Spleen (tissue), 11 donors: Measurements from ENCODE around the gene PXK. TPM values are rescaled to one million over a fixed set of nuclear protein-coding genes. Genes with fewer than 3 reads are reported as not detected.
"Not testable (repeated sequence)": the region's sequence is repeated elsewhere in the genome, so short reads cannot be mapped to it uniquely, and the experiment has no call there.

Experiments
- DNase-seq: peaks from one replicate; pipeline ENCODE4 v3.0.0-alpha.2; 2020
- H3K27ac ChIP-seq, 8 donors: fragments of 200-600 bp; sonication (generic) in 7 of 8; 1 replicate in 4 of 8; 2 replicates in 4 of 8; pipeline versions ENCODE4 v1.5.0 to v1.8.0; 2016 to 2021; ENCODE audit warnings: inconsistent platforms in 4 of 8, mild to moderate bottlenecking in 4 of 8, moderate library complexity in 1 of 8
- H3K27me3 ChIP-seq, 7 donors: fragments of 200-600 bp; sonication (generic) in 6 of 7; replicated peaks in 1 of 7; 1 replicate in 4 of 7; 2 replicates in 3 of 7; pipeline versions ENCODE4 v1.5.0 to v1.8.0; 2016 to 2021; ENCODE audit warnings: inconsistent platforms in 3 of 7, mild to moderate bottlenecking in 1 of 7
- H3K36me3 ChIP-seq, 6 donors: fragments of 200-600 bp; sonication (generic) in 5 of 6; 1 replicate in 4 of 6; 2 replicates in 2 of 6; pipeline versions ENCODE4 v1.5.0 to v1.8.0; 2016 to 2021; ENCODE audit warnings: inconsistent platforms in 2 of 6
- H3K4me1 ChIP-seq, 6 donors: fragments of 200-600 bp; sonication (generic) in 5 of 6; 1 replicate in 3 of 6; 2 replicates in 3 of 6; pipeline versions ENCODE4 v1.5.0 to v1.8.0; 2016 to 2021; ENCODE audit warnings: inconsistent platforms in 3 of 6
- H3K4me3 ChIP-seq, 8 donors: fragments of 200-600 bp; sonication (generic) in 7 of 8; 1 replicate in 4 of 8; 2 replicates in 4 of 8; pipeline versions ENCODE4 v1.5.0 to v1.8.0; 2016 to 2021; ENCODE audit warnings: inconsistent platforms in 4 of 8, mild to moderate bottlenecking in 4 of 8, moderate library complexity in 2 of 8
- H3K9me3 ChIP-seq, 8 donors: fragments of 200-600 bp; sonication (generic) in 7 of 8; 1 replicate in 4 of 8; 2 replicates in 4 of 8; pipeline versions ENCODE4 v1.5.0 to v1.8.0; 2016 to 2021; ENCODE audit warnings: inconsistent platforms in 4 of 8
- POLR2A ChIP-seq, 3 donors: fragments of 450-650 bp; IDR thresholded peaks; one replicate each; pipeline ENCODE4 v1.5.1; 2017; ENCODE audit warnings: antibody characterized with exemption in 3 of 3, mild to moderate bottlenecking in 1 of 3
- POLR2AphosphoS5 ChIP-seq, 3 donors: sonication (generic); formaldehyde crosslinking; IDR thresholded peaks; one replicate each; pipeline ENCODE4 v1.5.1; 2017; ENCODE audit warnings: antibody characterized with exemption in 3 of 3
- WGBS, 5 donors: extraction: QIAGEN DNeasy Blood & Tissue Kit in 3 of 5; methylation state at CpG; one replicate each; pipeline versions ENCODE4 v1.1.5 to v1.1.7; 2013 to 2018; 5-methylcytosine and 5-hydroxymethylcytosine counted together
- intact Hi-C: fragments of 100-400 bp; cut with DNase I; formaldehyde crosslinking; loops from one replicate; pipeline ENCODE4 v1.15.0; 2023; ENCODE audit warnings: low total_unique reads
- polyA plus RNA-seq, 3 donors: library from polyadenylated mRNA; stranded (reverse); fragments of 200-250 nt; gene quantifications; one replicate each; pipeline ENCODE4 v1.2.1, GENCODE V29; 2013
- total RNA-seq, 7 donors: library from RNA; depleted of rRNA in 3 of 7; stranded (reverse); fragments of >200 nt in 3 of 7; fragmentation: NEBNext Ultra II Directional in 4 of 7; extraction: Animal tissue kit (Norgen Biotek cat#: 25700) in 4 of 7; gene quantifications; one replicate each; pipeline versions ENCODE4 v1.1.0 to v1.2.1, GENCODE V29; 2016 to 2021
- TF ChIP-seq, protein P1 (sequence below), 11 experiments: fragments of 200-600 bp in 7 of 11; fragments of 450-650 bp in 4 of 11; sonication (generic) in 4 of 11; IDR thresholded peaks in 8 of 11; conservative IDR thresholded peaks in 3 of 11; 1 replicate in 7 of 11; 2 replicates in 4 of 11; pipeline versions ENCODE4 v1.4.0 to v1.8.0; 2016 to 2021; ENCODE audit warnings: antibody characterized with exemption in 11 of 11, inconsistent platforms in 4 of 11, mild to moderate bottlenecking in 1 of 11
- donor health status: healthy with polysubstance abuse.
- donor health status: DM: no; HTN: no; CAD: no; lungs with moderate emphysema.
- donor health status: DM: no; HTN: no; CAD: no.
- donor health status: Bipolar disorder and iron deficiency.
- donor health status: healthy.
- donor health status: DM: no; HTN: no; CAD: no.
- donor health status: DM: yes; HTN: yes; CAD: no.

The PXK gene
- total and polyA plus RNA-seq, 10 donors = 19.3 to 80.9 (median 49.7) TPM

- WGBS, 5 donors = 70 to 83% (median 77%) methylated on average over 4 of the region's 4 CpGs
- no peak for TF ChIP-seq POLR2A (IDR thresholded peaks at IDR 0.05)
- TF ChIP-seq, protein P1, sequence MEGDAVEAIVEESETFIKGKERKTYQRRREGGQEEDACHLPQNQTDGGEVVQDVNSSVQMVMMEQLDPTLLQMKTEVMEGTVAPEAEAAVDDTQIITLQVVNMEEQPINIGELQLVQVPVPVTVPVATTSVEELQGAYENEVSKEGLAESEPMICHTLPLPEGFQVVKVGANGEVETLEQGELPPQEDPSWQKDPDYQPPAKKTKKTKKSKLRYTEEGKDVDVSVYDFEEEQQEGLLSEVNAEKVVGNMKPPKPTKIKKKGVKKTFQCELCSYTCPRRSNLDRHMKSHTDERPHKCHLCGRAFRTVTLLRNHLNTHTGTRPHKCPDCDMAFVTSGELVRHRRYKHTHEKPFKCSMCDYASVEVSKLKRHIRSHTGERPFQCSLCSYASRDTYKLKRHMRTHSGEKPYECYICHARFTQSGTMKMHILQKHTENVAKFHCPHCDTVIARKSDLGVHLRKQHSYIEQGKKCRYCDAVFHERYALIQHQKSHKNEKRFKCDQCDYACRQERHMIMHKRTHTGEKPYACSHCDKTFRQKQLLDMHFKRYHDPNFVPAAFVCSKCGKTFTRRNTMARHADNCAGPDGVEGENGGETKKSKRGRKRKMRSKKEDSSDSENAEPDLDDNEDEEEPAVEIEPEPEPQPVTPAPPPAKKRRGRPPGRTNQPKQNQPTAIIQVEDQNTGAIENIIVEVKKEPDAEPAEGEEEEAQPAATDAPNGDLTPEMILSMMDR (IDR thresholded peaks at IDR 0.05 in 8 of 11, conservative IDR thresholded peaks at IDR 0.05 in 3 of 11) = peak in 2 of 11 experiments; percentile 12 to 14
- Histone ChIP-seq H3K27me3 (no peaks in the 10 kb centered on the region), H3K4me3 (no peak overlapping the region), H3K36me3 (peaks cover 0 to 91% (median 38%) of the 10 kb centered on the region in 6 donors), H3K4me1 (peaks cover 0 to 20% (median 3%) of the 10 kb centered on the region in 6 donors), H3K9me3 (no peaks in the 10 kb centered on the region), H3K27ac (peak overlapping the region in 6 of 8 donors; percentile 22 to 63 (median 44))
- DNase-seq = no peak
- intact Hi-C loops = no loop called here
Measured at GRCh38 chr3:58288011-58288728, 44.5 kb upstream of the PXK start.

DNA sequence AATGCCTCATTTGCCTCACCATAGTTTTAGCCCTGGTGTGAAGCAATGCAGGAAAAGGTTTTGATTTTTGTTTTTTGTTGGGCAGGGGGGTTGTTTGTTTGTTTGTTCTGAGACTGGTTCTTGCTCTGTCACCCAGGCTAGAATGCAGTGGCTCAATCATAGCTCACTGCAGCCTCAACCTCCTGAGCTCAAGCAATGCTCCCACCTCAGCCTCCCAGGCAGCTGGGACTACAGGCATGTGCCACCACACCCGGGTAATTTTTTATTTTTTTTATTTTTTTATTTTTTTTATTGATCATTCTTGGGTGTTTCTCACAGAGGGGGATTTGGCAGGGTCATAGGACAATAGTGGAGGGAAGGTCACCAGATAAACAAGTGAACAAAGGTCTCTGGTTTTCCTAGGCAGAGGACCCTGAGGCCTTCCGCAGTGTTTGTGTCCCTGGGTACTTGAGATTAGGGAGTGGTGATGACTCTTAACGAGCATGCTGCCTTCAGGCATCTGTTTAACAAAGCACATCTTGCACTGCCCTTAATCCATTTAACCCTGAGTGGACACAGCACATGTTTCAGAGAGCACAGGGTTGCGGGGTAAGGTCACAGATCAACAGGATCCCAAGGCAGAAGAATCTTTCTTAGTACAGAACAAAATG lies 43.6 kb upstream of the PXK start:
- intact Hi-C loops, H3K9me3 ChIP-seq, H3K4me3 ChIP-seq, H3K27me3 ChIP-seq, DNase-seq: not testable (repeated sequence)
- WGBS, 5 donors = 71 to 82% (median 78%) methylated on average over 3 of the region's 4 CpGs
- Histone ChIP-seq H3K4me1 (peaks cover 0 to 20% (median 3%) of the 10 kb centered on the region in 6 donors), H3K27ac (peak overlapping the region in 3 of 8 donors; percentile 27 to 63 (median 52)), H3K36me3 (peaks cover 0 to 91% (median 40%) of the 10 kb centered on the region in 6 donors)

GRCh38 chr3:58290446-58290845 lies 42.2 kb upstream of the PXK start:
- intact Hi-C loops = loop anchor here (10.0 kb wide), 1 partner anchor 46 kb away; no protein-coding TSS in a partner anchor
- not testable (repeated sequence) for H3K9me3 ChIP-seq, H3K27me3 ChIP-seq, H3K4me3 ChIP-seq, DNase-seq, H3K27ac ChIP-seq
- peaks cover 0 to 84% (median 36%) of the 10 kb centered on the region in 6 donors for H3K36me3 ChIP-seq
- H3K4me1 ChIP-seq = peaks cover 0 to 20% (median 3%) of the 10 kb centered on the region in 6 donors
- 92 to 100% (median 97%) methylated on average over 6 to 32 of the region's 33 CpGs for WGBS, 5 donors

- H3K4me3 ChIP-seq = no peak overlapping the region
- no peak for DNase-seq
- 68 to 88% (median 79%) methylated on average over 9 of the region's 9 CpGs for WGBS, 5 donors
- intact Hi-C loops = loop anchor here (10.0 kb wide), 1 partner anchor 47 kb away; no protein-coding TSS in a partner anchor
- peaks cover 0 to 10% (median 0%) of the 10 kb centered on the region in 8 donors for H3K9me3 ChIP-seq
- H3K27me3 ChIP-seq = no peaks in the 10 kb centered on the region
- H3K27ac ChIP-seq = no peak overlapping the region
- peaks cover 0 to 71% (median 27%) of the 10 kb centered on the region in 6 donors for H3K36me3 ChIP-seq
- peaks cover 0 to 27% (median 3%) of the 10 kb centered on the region in 6 donors for H3K4me1 ChIP-seq
- TF ChIP-seq, protein P1 (IDR thresholded peaks at IDR 0.05 in 8 of 11, conservative IDR thresholded peaks at IDR 0.05 in 3 of 11) = no peak
Measured at GRCh38 chr3:58291671-58292338, 40.9 kb upstream of the PXK start.

DNA sequence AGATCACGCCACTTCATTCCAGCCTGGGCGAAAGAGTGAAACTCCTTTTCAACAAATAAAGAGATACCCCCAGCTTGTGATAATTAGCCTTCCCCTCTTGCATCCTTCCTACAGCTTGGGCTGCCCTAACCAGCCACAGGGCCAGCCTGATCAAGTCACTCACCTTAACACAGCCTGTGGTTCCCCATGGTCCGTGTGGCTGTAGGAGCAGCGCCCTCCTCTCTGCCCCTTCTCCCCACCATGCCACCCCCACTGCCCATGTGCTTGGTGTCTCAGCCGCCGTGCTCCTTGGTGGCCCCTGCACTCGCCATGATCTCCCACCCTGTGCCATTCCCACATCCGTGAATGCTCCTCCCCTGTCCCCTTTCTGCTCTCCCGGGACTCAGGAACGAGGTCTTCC lies 39.8 kb upstream of the PXK start:
- H3K36me3 ChIP-seq = peaks cover 0 to 60% (median 22%) of the 10 kb centered on the region in 6 donors
- no peak for DNase-seq
- H3K27me3 ChIP-seq = no peaks in the 10 kb centered on the region
- H3K27ac ChIP-seq = no peak overlapping the region
- H3K9me3 ChIP-seq = peaks cover 0 to 10% (median 0%) of the 10 kb centered on the region in 8 donors
- TF ChIP-seq POLR2AphosphoS5 (IDR thresholded peaks at IDR 0.05) (peak in 1 of 3 donors; percentile 43), POLR2A (IDR thresholded peaks at IDR 0.05) (no peak)
- 86 to 91% (median 90%) methylated on average over 10 of the region's 10 CpGs for WGBS, 5 donors
- H3K4me3 ChIP-seq = no peak overlapping the region
- intact Hi-C loops = loop anchor here (10.0 kb wide), 1 partner anchor 48 kb away; no protein-coding TSS in a partner anchor
- peaks cover 0 to 22% (median 1%) of the 10 kb centered on the region in 6 donors for H3K4me1 ChIP-seq
